ENCODE results near the gene CAMTA1.

The CAMTA1 gene

DNA sequence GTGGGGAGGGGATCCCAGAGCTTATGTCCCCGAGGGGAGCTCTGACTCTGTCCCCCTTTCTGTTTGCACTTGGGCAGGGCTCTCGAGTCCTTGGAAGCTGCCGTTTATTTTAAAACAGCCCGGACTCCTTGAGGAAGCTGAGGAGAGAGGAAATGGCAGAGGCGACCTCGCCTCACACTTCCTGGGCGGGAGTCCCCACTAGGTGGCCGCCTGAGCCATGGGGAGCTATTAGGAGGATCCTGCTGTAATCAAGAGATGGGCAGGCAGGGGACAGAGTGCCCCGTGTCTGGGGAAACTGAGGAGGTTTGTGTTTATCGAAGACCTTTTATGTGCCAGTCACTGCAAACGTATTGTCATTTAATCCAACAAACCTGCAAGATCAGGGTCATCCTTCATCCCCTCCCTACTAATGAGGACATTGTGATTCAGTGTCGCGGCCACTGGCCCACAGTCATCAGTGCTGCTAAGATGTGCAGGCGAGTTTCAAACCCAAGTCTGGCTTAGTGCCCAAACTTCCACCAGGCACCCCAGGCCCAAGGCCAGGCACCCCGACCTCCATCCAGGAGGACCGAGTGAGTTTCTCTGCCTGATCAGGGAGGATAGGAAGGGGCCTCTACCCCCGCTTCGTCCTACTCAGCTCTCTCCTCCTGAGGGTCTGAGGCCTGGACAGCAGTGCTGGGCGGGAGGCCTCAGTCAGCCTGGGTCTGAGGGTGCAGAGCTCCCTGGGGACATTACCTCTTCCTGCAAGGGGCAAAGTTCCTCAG lies 669.0 kb downstream of the CAMTA1 start:
- DNase-seq = no peak

DNA sequence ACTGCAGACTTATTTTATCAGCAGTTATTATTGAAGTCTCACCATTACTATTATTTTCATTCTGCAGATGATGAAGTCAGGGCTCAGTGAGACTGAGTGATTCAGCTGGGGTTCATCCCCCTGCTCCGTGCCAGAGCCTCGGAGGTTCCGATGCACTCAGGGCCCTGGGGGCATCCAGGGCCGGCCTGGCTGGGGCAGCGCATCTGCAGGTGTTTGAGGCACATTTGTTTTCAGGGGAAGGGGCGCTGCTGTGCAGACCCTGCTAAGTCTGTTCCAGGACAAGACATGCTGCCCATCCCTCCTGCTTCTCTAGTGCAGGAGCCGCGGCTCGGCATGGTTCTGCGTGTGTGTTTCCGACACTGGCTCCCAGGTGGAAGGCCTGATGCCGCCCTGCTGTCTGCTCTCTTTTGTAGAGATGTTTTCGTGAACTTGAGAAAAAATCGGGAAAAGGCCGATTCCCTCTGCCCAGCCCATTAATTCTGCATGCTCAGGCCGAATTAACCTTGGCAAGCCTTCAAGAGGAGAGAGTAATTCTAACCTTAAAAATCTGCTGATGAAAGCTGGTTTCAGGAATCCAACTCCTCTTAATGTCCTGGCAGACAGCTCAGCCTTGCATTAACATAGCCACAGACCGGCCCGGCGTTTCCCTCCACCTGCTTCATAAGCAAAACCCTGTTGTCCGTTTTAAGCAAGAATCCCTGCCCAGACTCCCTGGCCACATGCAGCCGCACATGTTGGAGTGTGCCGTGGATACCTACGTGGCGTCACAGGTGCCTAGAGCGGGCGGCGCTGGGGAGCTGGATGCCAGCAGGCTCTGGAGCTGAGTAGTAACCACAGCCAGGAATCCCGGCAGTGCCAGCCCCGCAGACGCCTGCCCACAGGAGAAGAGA lies 669.9 kb downstream of the CAMTA1 start:
- no peak for DNase-seq

DNA sequence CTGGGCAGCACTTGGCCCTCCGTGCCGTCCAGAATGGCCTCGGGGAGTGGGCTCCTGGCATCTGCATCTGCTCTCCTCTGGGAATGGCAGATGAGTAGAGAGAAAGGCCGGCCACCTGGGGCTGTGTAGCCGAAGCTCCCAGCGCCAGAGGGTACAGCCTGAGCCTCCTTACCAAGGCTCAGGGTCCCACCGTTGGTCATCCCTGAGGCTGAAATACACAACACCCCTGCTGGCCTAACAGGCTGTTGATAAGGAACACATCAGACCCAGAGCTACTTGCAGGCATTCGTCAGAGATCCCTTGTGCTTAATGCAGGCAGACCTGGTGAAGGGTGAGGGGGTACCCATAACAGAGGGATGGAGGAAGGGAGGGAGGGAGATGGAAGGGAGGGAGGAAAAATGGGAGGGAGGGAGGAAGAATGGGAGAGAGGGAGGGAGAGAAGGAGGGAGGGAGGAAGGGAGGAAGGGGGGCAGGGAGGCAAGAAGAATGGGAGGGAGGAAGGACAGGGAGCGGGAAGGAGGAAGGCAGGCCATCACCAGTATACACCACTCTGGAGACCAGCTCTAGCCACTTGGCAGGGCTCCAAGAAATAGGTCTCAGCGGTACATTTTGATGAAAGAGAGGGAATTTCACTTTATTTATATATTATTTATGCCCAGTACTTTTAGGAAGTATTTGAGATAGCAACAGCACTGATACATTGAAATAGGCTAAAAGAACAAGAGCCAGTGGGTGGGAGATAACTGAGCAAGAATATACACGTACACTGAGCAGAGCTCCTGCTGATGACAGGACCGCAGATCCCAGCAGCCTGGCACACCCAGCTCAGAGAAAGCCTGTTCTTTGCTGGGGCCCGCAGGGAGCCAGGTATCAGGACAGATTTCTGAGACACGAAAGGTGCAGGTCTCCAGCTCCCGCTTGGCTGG lies 670.8 kb downstream of the CAMTA1 start:
- DNase-seq = no peak

DNA sequence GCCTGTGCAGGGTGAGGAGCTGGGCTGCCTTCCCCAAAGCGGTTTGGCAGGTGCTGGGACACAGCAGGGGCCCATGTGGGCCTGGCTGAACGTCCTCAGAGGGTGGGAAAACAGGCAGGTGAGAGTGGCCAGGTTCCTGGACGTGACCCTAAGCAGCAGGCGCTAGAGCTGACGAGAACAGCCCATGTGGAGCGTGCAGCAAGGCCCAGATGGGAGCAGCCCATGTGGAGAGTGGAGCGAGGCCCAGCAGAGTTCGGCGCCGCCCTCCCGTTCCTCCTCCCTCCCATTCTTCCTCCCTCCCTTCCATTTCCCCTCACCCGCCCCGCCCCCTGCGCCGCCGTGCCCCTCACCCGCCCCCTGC lies 671.4 kb downstream of the CAMTA1 start:
- DNase-seq = no peak

DNA sequence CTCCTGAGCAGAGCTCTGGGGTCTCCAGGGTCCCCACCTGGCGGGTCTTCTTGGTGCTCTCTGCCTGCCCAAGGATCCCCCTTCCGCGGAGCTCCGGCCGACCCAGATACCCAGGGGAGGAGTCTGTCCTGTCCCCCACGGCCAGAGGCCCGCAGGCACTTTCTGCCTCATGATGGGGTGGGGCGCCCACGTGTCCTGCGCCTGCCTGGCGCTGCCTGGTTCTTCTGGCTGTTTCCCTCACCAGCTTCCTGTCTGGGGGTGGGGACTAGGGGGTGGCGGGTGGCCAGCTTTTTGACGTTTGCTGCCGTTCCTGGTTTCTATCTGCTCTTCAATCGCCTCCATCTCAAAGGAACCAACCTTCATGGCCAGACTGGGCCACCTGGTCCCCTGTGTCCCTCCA lies 672.6 kb downstream of the CAMTA1 start:
- no peak for DNase-seq

DNA sequence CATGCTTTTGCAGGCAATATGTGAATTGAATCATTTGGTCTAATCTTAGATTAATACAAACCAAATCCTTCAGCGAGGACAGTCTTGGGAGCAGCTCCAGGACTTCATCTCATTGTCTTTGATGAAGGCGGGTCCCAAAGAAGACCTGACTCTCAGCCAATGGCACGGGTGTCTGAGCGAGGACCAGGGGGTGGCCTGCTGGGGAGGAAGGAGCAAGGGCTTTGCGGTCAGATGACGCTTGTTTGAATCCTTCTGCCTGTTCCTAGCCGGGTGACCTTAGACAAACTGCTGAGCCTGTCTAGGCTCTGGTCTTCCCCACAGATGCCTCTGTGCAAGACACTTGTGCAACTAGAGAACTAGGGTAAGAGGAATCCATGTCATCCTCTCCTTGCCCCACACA lies 673.7 kb downstream of the CAMTA1 start:
- no peak for DNase-seq

DNA sequence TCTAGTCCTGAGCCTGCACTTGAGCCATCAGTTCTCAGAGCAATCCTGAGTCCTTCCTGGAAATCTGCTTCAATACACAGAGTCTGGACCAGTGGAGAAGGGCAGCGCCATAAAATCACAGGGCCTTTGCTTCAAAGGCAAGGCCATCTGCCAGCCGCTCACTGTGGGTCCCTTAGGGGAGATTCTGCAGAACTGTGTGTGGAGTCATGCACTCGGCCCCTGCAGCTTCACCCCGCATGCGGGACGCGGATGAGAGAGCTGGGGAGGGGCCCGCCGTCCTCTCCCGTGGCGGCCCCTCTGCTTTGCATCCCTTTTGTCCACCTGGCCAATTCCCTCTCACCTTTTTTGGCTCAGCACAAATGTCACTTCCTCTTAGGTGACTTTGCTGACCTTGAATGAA lies 674.7 kb downstream of the CAMTA1 start:
- no peak for DNase-seq

DNA sequence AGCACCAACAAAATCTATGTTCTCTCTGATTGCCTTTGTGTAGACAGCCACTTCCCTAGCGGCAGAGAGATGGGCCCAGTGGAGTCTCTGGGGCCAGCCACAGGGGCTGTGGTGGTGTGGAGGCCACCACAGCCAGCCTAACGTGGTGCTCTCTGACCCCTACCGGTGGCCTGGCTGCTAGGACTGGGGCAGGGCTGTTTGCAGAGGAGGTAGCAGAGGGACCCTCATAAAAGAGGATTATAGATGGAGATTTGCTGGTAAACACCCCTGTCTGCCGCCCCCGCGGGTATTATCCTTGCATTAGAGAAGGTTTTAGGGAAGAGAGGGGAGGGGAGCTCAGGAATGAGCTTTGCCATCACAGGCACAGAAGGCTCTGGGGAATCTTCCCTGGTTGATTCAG lies 675.6 kb downstream of the CAMTA1 start:
- no peak for DNase-seq

DNA sequence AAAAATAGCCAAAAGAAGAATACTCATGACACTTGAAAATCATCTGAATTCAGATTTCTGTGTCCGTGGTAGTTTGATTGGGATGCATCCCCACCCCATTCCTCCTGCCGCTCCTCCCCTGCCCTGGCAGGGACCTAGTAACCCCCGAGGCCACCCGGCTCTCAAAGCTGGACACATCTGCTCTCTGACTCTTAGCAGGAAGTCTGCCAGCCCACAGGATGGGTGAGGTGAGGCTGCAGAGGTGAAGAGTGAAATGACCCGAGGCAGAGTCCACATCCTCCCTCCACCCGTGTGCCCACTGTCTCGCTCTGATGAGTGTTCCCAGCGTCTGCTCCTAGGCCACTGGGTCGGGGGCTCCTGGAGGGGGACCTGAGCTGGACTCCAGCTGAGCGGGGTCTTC lies 677.4 kb downstream of the CAMTA1 start:
- DNase-seq = no peak

DNA sequence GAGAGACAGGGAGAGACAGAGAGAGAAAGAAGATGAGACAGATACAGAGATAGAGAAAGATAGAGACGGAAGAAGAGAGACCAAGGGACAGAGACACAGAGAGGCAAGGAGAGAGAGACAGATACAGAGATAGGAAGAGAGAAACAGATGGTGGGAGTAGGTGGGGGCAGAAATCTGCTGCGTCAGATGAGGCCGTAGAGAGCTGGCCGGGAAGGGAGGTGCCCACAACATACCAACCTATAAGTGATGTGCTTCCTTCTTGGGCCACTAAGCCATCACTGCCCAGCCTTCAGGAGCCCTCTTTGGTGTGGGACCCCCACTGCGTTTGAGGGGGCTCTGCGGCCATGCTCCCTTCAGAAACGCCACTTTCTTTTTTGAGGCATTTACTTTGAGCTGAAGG lies 678.3 kb downstream of the CAMTA1 start:
- DNase-seq = no peak

DNA sequence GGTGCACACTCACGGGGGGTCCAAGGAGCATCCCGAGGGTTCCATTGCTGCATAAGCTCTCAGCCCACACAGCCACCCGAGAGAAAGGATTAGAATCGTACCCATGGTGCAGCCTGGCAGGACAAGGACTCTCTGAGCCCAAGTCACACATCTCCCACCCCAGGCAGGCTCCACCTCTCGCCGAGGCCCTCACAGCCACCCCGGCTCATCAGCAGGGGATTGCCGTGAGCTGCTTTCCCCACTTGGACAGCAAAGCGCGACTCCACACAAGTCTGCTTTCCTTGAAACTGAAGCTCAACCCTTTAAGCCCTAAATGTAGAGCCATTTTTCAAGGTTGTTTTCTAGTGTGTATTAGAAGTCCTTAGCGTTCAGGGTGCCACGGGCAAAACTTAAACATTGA lies 679.5 kb downstream of the CAMTA1 start:
- no peak for DNase-seq

DNA sequence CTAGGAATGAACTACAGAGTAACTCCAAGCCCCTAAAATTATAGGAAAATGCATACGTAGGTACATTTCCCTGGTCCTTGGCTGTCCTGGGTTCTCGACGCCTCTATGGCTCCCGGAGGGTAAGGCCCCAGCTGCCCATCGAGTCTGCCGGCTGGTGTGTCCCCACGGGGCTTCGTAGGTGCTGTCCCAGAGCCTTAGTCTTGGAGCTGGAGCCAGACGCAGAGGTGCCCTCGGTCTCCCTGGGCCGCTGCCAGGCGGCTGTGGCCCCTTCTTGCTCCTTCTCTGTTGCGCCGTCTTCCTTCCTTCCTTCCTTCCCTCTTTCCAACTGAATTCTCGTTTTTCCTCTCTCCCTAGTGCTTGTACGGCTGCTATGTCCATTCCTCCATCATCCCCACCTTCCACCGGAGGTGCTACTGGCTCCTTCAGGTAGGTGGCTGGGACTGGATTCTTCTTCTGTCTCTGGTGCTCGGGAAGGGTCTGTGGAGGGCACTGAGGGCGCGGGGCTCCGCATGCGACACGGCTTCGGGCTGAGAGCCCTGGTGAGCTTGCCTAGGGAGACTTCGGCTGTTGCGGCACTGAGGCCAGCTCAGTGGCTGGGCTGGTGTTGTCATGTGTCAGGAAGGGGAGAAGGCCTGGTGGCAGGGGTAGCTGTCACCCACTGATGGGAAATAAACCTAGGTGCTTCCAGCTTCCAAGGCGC lies 682.4 kb downstream of the CAMTA1 start:
- DNase-seq = no peak

DNA sequence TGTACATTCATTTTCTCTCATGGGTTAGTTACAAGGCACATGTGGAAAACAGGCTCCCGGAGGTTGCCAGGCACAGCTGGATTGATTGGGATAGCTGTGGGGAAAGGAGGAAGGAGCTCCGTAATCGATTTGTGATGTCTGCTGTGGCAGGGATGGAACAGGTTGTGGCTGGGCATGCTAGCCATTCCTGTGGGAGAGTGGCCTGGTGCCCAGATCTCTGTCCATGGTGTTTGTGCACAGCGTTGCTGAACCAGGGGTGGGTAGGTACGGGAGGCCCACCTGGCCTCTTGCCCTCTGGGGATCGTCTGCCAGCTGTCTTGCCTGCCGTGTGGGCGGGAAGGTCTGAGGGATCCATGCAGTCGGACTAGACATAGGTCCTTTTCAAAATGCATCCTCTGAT lies 683.0 kb downstream of the CAMTA1 start:
- DNase-seq = no peak

DNA sequence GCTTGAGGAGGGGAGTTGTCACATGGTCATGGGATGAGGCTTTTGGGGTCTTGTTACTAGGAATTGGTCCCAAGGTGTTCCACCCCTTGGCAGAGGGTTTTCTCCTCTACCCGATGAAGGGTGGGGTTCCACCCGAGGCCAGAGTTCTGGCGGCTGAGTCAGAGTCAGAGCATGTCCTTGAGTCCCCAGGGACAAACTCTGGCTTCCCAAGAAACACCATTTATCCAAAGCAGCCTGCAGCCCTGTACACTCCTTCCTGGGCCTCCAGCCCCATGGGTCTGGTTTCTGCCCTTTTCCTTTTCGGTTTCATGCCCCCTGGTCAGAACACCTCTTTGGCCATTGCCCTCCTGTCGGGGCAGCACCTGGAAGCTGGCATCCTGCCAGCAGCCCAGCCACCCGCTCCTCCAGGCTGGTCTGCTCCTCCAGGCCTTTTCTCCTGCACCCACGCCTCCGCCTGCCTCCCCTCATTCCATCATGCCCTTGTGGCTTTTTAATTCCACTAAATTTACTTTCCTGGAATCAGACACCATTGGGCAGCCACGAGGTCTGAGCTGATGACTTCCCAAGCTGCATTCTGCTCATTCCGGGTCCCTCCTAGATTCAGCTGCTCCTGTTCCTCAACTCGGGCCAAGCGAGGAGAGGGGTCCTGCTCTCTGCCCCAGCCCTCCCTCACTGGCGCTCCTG lies 684.1 kb downstream of the CAMTA1 start:
- no peak for DNase-seq

DNA sequence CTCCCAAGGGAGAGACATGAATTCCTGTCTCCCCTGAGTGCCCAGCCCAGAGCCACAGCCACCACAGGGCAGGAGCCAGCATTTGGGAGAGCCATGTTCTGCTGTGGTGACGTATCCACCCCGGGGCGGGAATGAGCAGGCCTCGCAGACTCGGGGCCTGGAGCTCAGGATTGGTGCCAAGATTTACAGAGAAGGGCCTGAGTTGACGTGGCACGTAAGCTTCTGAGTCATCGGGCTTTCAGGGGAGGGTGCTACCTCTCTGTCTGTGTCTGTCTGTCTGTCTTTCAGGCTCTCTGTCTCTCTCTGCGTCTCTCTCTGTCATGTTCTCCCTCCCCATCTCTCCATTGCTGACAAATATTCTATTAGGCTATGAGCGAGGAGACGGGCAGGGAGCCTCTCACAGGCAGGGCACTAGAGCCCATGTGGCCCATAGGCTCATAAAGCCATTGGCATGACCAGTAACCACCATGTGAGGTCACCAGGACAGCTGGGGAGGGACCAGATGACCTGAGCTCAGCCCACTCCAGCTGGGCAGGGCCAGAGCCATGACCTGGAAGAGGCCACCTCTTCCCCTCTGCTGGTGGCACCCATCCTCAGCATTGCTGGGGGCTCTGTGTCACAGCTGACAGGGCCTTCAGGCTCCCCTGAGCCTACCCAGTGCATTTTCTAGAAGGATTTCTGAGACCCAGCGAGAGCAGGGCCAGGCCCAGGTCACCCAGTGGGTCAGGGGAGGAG lies 685.8 kb downstream of the CAMTA1 start:
- DNase-seq = no peak

DNA sequence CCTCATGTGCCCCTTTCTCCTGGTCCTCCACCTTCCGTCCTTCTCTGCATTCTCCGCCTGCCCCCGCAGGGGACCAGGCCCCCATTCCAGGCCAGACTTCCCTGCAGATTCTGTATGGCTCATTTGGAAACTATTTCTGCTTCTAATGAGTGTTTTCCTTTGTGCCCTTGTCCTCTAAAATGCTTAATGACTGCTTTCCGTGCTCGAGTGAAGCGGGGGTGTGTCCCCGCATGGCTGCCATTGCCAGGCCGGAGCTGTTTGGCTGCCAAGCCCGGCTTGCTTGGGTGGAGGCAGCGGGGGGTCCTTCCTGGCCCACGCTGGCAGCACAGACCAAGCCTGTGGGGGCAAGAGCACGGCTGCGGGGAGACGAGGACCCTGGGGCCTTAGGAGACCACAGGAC lies 686.6 kb downstream of the CAMTA1 start:
- DNase-seq = no peak

DNA sequence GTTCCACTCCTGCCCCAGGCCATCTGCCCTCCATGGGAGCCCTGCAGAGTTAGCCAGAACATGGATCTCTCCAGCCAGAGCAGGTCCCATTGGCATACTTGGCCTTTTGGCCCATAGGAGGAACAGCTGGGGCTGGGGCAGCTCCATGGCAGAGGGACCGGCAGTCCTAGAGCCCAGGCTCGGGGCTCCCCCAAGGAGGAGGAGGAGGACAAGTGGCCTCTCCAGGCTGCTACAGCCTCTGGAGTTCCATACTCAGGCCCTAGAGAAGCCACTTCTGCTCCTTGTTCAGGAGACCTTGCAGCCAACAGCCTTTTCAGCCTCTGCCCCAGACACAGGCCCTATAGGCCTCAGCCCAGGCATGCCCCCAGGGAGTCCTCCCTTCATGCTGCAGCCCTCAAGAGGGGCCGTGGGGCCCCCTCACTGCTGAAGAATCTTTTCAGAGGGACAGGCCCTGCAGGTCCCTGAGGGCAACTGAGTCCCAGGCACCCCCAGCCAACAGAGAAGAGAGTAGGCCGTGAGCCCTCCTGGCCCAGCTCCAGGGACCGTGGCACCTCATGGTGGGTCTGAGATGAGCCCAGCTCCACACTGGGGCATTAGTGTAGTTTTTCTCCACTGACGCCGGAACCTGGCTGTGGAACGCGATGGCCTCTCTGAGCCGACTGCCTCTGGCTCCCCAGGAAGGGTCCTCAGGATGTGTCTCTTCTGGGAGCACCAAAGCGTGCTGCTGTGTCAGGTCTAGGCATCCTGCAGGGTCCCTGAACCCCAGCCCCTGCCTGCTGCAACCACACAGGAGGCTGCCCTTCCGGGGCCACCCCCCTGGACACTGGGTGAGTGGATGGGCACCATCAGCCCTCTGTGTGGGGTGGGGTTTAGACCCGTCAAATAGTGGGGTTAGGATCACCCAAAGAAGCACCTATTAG lies 688.2 kb downstream of the CAMTA1 start:
- DNase-seq = no peak

DNA sequence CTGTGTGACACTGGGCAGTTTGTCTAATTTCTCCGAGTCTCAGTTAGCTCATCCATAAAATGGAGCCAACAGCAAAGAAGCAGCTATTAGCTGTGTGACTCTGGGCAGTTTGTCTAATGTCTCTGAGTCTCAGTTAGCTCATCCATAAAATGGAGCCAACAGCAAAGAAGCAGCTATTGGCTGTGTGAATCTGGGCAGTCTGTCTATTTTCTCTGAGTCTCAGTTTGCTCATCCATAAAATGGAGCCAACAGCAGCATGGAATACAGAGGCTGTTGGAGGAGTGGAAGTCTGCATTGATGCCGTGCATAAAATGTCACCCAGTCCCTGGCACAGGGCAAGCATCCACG lies 688.9 kb downstream of the CAMTA1 start:
- DNase-seq = no peak

DNA sequence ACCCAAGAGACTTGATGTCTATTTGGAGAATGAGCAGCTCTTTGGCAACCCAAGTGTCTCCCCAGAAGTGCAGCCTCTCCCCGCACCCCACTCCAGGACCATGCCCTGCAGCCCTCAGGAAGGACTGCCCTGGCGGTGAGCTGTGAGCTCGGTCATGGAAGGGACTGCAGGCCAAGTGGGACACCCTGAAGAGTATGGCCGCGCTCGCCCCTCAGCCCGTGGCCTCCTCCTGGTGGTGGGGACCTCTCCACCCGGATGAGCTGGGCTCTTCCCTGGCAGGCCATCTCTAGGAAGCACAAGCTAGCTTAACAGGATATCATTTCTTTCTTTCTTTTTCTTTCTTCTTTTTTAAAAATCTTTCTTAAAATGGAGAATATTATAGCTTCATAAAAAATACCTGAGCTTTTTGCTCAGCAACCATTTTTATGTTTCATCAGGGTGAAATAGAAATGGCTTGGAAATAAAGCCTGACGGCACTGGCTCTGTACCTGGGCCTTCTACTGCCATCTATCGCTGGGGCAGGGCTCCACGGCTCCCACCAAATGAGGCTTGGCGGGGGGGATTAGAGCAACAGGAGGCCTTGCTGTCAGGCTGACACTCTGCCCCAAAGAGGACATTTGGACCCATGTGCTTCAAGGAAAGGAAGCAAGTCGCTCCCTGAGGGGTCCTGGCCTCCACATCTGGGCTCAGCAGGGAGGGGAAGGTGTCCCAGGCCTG lies 689.7 kb downstream of the CAMTA1 start:
- no peak for DNase-seq

DNA sequence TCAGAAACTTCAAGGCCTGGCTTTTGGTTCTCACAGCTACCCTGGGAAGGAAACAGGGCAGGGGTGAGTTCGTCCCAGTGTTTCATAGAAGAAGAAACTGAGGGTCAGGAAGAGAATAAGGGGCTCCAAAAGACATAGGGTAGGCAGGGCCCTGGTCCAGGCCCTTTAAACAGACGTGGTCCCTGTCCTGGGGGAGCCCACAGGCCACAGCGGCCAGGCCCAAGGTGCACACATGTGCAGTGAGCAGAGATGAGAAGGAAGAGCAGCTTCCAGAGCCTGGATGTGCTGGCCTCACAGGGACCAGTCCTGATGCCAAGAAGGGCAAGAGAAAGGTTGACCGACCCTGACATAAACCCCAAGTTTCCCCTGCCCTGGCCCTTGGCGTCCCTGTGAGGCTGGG lies 690.4 kb downstream of the CAMTA1 start:
- no peak for DNase-seq

Measured in GF-D8 (cell line).